GM12878 (cell line): ENCODE data around the gene KDF1. TPM values are rescaled to one million over a fixed set of nuclear protein-coding genes. Genes with fewer than 3 reads are reported as not detected.

Experiments
- ATAC-seq: fragments of 200-7000 bp; cut with Tn5 transposase; 3 replicates; pipeline ENCODE4 v1.9.1; 2020; ENCODE audit warnings: mild to moderate bottlenecking, moderate library complexity
- BruUV-seq: library from RNA; stranded (reverse); fragments of 400-500 nt; replicated peaks from 2 replicates; lab custom pipeline; 2021; lab: Mats Ljungman, UMichigan
- CTCF ChIA-PET: fragments of 300-600 bp; sonication (Branson Sonifier 250); formaldehyde crosslinking; extraction: SDS; loops from one replicate; lab custom pipeline; 2021; ENCODE audit warnings: inconsistent platforms; lab: Yijun Ruan, JAX
- POLR2A ChIA-PET: fragments of 350-600 bp; formaldehyde crosslinking; extraction: SDS; loops from one replicate; lab custom pipeline; 2021; ENCODE audit warnings: inconsistent platforms; lab: Charles Lee
- RAD21 ChIA-PET: fragments of 300-600 bp; sonication (Branson Sonifier 250); formaldehyde crosslinking; loops from one replicate; lab custom pipeline; 2023; ENCODE audit warnings: antibody characterized with exemption; ENCODE audit not compliant: unreplicated experiment; lab: Charles Lee
- SMC1A ChIA-PET: fragments of 300-600 bp; sonication (Branson Sonifier 250); formaldehyde crosslinking; loops from one replicate; lab custom pipeline; 2023; ENCODE audit not compliant: unreplicated experiment, uncharacterized antibody; lab: Charles Lee
- DNase-seq: peaks from one replicate; pipeline ENCODE4 v3.0.0-alpha.2; 2011; ENCODE audit warnings: low read depth, low spot score
- FAIRE-seq: peaks from 3 replicates; lab custom pipeline; 2011; peaks lifted over from hg19 to GRCh38; lab: Jason Lieb, UNC
- H2AFZ ChIP-seq: 2 replicates; pipeline ENCODE4 v1.6.0; 2011; ENCODE audit warnings: low read depth, low read length, control low read depth; ENCODE audit not compliant: control insufficient read depth
- H3K27ac ChIP-seq: 2 replicates; pipeline ENCODE4 v1.5.1; 2011; ENCODE audit warnings: control low read depth; ENCODE audit not compliant: control insufficient read depth, insufficient read depth
- H3K27me3 ChIP-seq, 2 experiments: replicated peaks in 1 of 2; 2 replicates each; pipeline versions ENCODE4 v1.6.0 to v1.6.1; 2011; ENCODE audit warnings: low read length in 1 of 2; ENCODE audit not compliant: control insufficient read depth in 2 of 2, insufficient read depth in 2 of 2
- H3K36me3 ChIP-seq, 2 experiments: 2 replicates each; pipeline ENCODE4 v1.5.1; 2011; ENCODE audit warnings: low read length in 1 of 2; ENCODE audit not compliant: control insufficient read depth in 2 of 2, insufficient read depth in 2 of 2
- H3K4me1 ChIP-seq: 2 replicates; pipeline ENCODE4 v1.6.1; 2011; ENCODE audit warnings: mild to moderate bottlenecking, low read length, moderate library complexity, mixed read lengths; ENCODE audit not compliant: control insufficient read depth, insufficient read depth
- H3K4me2 ChIP-seq: 2 replicates; pipeline ENCODE4 v1.6.0; 2011; ENCODE audit warnings: control low read depth; ENCODE audit not compliant: control insufficient read depth, insufficient read depth
- H3K4me3 ChIP-seq: fragments of 200-600 bp; sonication (generic); 2 replicates; pipeline ENCODE4 v1.5.1; 2016
- H3K79me2 ChIP-seq: 2 replicates; pipeline ENCODE4 v1.6.0; 2011; ENCODE audit warnings: low read length; ENCODE audit not compliant: control insufficient read depth, insufficient read depth
- H3K9ac ChIP-seq: 2 replicates; pipeline ENCODE4 v1.8.0; 2011; ENCODE audit warnings: low read length, control low read depth, mixed read lengths; ENCODE audit not compliant: control insufficient read depth, insufficient read depth
- H3K9me3 ChIP-seq: replicated peaks from 3 replicates; pipeline ENCODE4 v1.5.1; 2011; ENCODE audit warnings: mild to moderate bottlenecking, low read length; ENCODE audit not compliant: control insufficient read depth, insufficient read depth
- H4K20me1 ChIP-seq: 2 replicates; pipeline ENCODE4 v1.6.0; 2011; ENCODE audit not compliant: control insufficient read depth, insufficient read depth
- HDAC2 ChIP-seq: fragments of 200-600 bp; sonication (generic); IDR thresholded peaks from 2 replicates; pipeline ENCODE4 v1.6.1; 2017
- KAT2A ChIP-seq: conservative IDR thresholded peaks from 2 replicates; pipeline ENCODE4 v1.6.1; 2011; ENCODE audit warnings: low read depth, low read length; ENCODE audit not compliant: control insufficient read depth
- MYC ChIP-seq: IDR thresholded peaks from 2 replicates; pipeline ENCODE4 v1.6.1; 2011; ENCODE audit warnings: mild to moderate bottlenecking, low read length, moderate library complexity, inconsistent platforms; ENCODE audit not compliant: insufficient read depth, insufficient replicate concordance, insufficient read length, severe bottlenecking
- NR2C1 ChIP-seq: fragments of 450-650 bp; IDR thresholded peaks from 2 replicates; pipeline ENCODE4 v1.6.1; 2017; ENCODE audit warnings: antibody characterized with exemption, mild to moderate bottlenecking, moderate library complexity
- SP1 ChIP-seq: IDR thresholded peaks from one replicate; pipeline ENCODE4 v1.6.1; 2011; ENCODE audit warnings: low read depth, low read length
- TARDBP ChIP-seq: IDR thresholded peaks from 2 replicates; pipeline ENCODE4 v1.6.1; 2016; ENCODE audit warnings: borderline replicate concordance
- WGBS: methylation state at CpG from one replicate; pipeline ENCODE4 v1.1.6; 2016; ENCODE audit warnings: low lambda C conversion rate; ENCODE audit not compliant: insufficient replicate concordance, insufficient coverage; ENCODE audit errors: missing lambda C conversion rate; 5-methylcytosine and 5-hydroxymethylcytosine counted together
- in situ Hi-C: fragments of 300-500 bp; cut with MboI; formaldehyde crosslinking; loops from 9 replicates; pipeline ENCODE4 v1.14.3; 2018; ENCODE audit warnings: mixed read lengths
- intact Hi-C: fragments of 100-400 bp; cut with micrococcal nuclease; formaldehyde crosslinking; loops from one replicate; pipeline ENCODE4 v1.14.2; 2022; ENCODE audit not compliant: unreplicated experiment
- polyA plus RNA-seq, 11 experiments: library from polyadenylated mRNA; depleted of rRNA in 4 of 11; unstranded in 6 of 11; stranded (reverse) in 5 of 11; fragments of >200 nt; fragmentation: Nextera tagmentation in 4 of 11; fragmentation: Illumina TruSeq in 1 of 11; extraction: Ambion mirVana in 4 of 11; extraction: Trizol in 1 of 11; gene quantifications; 1 replicate in 1 of 11; 2 replicates in 10 of 11; pipeline versions ENCODE4 v1.2.1 to v1.2.3, GENCODE V29; 2011 to 2016; ENCODE audit warnings: inconsistent platforms in 2 of 11, missing spikeins in 2 of 11, low read depth in 1 of 11
- total RNA-seq, 4 experiments: library from RNA; depleted of rRNA in 3 of 4; stranded (reverse); fragments of >200 nt in 3 of 4; fragmentation: Illumina TruSeq in 1 of 4; extraction: Trizol in 1 of 4; gene quantifications; 2 replicates each; pipeline versions ENCODE4 v1.2.1 to v1.2.3, GENCODE V29; 2013 to 2021

Gene KDF1
- total and polyA plus RNA-seq, 10 of the 15 experiments (the other 5 are each of a cell fraction or from before 2014, with no cell fraction given) = 0.03 to 0.13 (median 0.04) TPM; not detected in 7

DNA sequence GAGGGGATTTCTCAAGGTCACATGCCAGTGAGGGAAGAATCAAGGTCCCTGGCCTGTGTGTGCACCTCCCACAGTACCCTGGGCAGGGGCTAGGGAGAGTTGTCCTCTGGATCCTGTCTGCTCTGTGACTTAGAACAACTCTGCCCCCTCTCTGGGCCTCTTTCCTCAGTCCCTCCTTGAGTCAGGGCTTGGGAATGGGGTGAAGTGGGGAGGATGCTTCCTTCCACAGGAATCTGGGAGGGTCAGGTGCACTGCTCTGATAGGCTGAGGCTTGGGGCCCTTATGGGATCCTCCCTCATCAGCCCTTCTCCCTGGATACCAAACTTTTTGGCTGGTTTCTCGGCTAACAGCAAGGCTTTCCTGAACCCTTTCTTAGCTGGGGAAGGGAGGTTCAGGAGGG, 35.8 kb upstream of the KDF1 start:
- intact Hi-C loops (loop anchor here (1.0 to 5.0 kb wide), 2 partner anchors 31 to 46 kb away; no protein-coding TSS in a partner anchor), in situ Hi-C loops (no loop called here)
- DNase-seq = no peak
- ChIA-PET RAD21 (interaction anchor here (1.9 to 4.0 kb wide), 3 partner anchors 10 to 102 kb away, joined by 5 to 57 read pairs (median 30); no protein-coding TSS in a partner anchor), POLR2A (no interaction called here), SMC1A (interaction anchor here (0.9 to 3.7 kb wide), 5 partner anchors 10 to 102 kb away, joined by 3 to 43 read pairs (median 6); no protein-coding TSS in a partner anchor), CTCF (interaction anchor here (0.7 to 7.0 kb wide), 7 partner anchors 11 to 287 kb away, joined by 3 to 99 read pairs (median 22); no protein-coding TSS in a partner anchor)
- Histone ChIP-seq H3K79me2 (no peaks in the 10 kb centered on the region), H3K36me3 (no peaks in the 10 kb centered on the region), H3K9ac (no peak overlapping the region), H3K27me3 (peaks cover 2 to 13% of the 10 kb centered on the region in 2 experiments), H2AFZ (no peak overlapping the region), H3K9me3 (no peaks in the 10 kb centered on the region), H4K20me1 (no peaks in the 10 kb centered on the region; the same call in 1 of the 2 replicates), H3K4me3 (no peak overlapping the region), H3K27ac (no peak overlapping the region), H3K4me1 (peaks cover 5% of the 10 kb centered on the region), H3K4me2 (no peak overlapping the region)
- no TSS peak for BruUV-seq
- 0% methylated on average over 1 of the region's 1 CpG for WGBS
- no peak for ATAC-seq
- TF ChIP-seq MYC (no peak), NR2C1 (no peak), HDAC2 (no peak), SP1 (no peak), KAT2A (no peak), TARDBP (no peak)
- no peak for FAIRE-seq
